Right lobe of liver (tissue), 6 donors: ENCODE data around the gene STX2. TPM values are rescaled to one million over a fixed set of nuclear protein-coding genes. Genes with fewer than 3 reads are reported as not detected.
"Not testable (repeated sequence)": the region's sequence is repeated elsewhere in the genome, so short reads cannot be mapped to it uniquely, and the experiment has no call there.

ENCODE experiments used
- ATAC-seq, 4 donors: fragments of 200-7000 bp; cut with Tn5 transposase; one replicate each; pipeline ENCODE4 v1.9.1; 2020; ENCODE audit warnings: mild to moderate bottlenecking in 4 of 4, moderate library complexity in 4 of 4
- DNase-seq, 3 donors: peaks; one replicate each; pipeline ENCODE4 v3.0.0-alpha.2; 2020
- H3K27ac ChIP-seq, 3 donors: fragments of 200-600 bp; one replicate each; pipeline ENCODE4 v1.8.0; 2022
- H3K27me3 ChIP-seq, 2 donors: fragments of 200-600 bp; one replicate each; pipeline ENCODE4 v1.8.0; 2022
- H3K36me3 ChIP-seq, 4 donors: fragments of 200-600 bp; sonication (generic) in 1 of 4; one replicate each; pipeline versions ENCODE4 v1.5.1 to v1.8.0; 2017 to 2022; ENCODE audit warnings: control low read depth in 1 of 4
- H3K4me1 ChIP-seq, 4 donors: fragments of 200-600 bp; sonication (generic) in 1 of 4; one replicate each; pipeline versions ENCODE4 v1.5.1 to v1.8.0; 2017 to 2022; ENCODE audit warnings: control low read depth in 1 of 4
- H3K4me3 ChIP-seq, 3 donors: fragments of 200-600 bp; one replicate each; pipeline ENCODE4 v1.8.0; 2022
- H3K9me3 ChIP-seq, 4 donors: fragments of 200-600 bp; sonication (generic) in 1 of 4; one replicate each; pipeline versions ENCODE4 v1.5.1 to v1.8.0; 2017 to 2022; ENCODE audit warnings: control low read depth in 1 of 4
- POLR2A ChIP-seq: fragments of 450-650 bp; IDR thresholded peaks from one replicate; pipeline ENCODE4 v1.6.1; 2017; ENCODE audit warnings: antibody characterized with exemption, mild to moderate bottlenecking
- WGBS: methylation state at CpG from one replicate; pipeline ENCODE4 v1.1.6; 2018; ENCODE audit warnings: low coverage, low lambda C conversion rate; ENCODE audit not compliant: insufficient coverage; ENCODE audit errors: missing lambda C conversion rate; 5-methylcytosine and 5-hydroxymethylcytosine counted together
- intact Hi-C, 2 donors: fragments of 100-400 bp; cut with DNase I; formaldehyde crosslinking; loops; one replicate each; pipeline versions ENCODE4 v1.11.2 to v1.14.1; 2022
- total RNA-seq, 6 experiments: library from RNA; depleted of rRNA in 2 of 6; stranded (reverse); fragments of >200 nt in 2 of 6; fragmentation: NEBNext Ultra II Directional in 3 of 6; extraction: Animal tissue kit (Norgen Biotek cat#: 25700) in 3 of 6; gene quantifications; one replicate each; pipeline versions ENCODE4 v1.1.0 to v1.2.4, GENCODE V29; 2016 to 2023
- TF ChIP-seq, protein P1 (sequence below), 4 donors: fragments of 200-600 bp in 3 of 4; fragments of 450-650 bp in 1 of 4; IDR thresholded peaks; one replicate each; pipeline versions ENCODE4 v1.5.1 to v1.8.0; 2016 to 2022; ENCODE audit warnings: antibody characterized with exemption in 4 of 4, mild to moderate bottlenecking in 2 of 4
- donor health status: DM: no; HTN: yes; CAD: no.
- donor health status: DM: no; HTN: no; CAD: no.
- donor health status: DM: no; HTN: no; CAD: no.
- donor health status: DM: no; HTN: yes; CAD: no.
- donor health status: DM: no; HTN: yes; CAD: no.

STX2 gene
- total RNA-seq, 6 experiments from 2014 or later = 5.3 to 11.8 (median 7.2) TPM

DNA sequence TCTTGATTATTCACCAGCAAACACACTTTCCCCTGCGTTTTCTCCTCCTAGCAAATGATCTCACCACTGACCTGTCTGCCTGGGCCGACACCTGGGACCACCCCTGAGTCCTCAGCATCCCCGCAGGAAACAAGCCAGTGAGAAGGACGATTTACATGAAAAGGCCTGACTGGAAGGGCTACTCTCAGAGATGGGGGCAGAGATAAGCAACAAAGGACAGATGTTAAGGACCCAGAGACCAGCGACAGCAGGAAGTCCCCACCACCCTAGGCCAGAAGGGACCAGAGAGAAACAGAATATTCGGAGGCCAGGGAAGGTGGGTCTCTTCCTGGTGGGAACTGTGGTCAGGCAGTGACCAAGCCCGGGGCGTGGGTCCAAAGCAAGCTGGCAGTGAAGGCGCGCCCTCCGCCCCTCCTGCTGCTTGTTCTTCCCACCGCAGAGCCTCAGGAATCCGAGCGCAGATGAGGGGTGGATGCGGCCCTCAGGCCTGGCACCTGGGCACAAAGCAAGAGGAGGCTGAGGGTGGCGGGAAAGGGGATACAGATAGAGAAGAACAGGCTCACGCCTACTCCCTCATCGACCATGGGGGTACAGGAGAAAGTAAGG is 55.8 kb downstream of the STX2 start:
- no peak for DNase-seq
- H3K27me3 ChIP-seq = no peaks in the 10 kb centered on the region
- intact Hi-C loops = no loop called here
- TF ChIP-seq, protein P1, sequence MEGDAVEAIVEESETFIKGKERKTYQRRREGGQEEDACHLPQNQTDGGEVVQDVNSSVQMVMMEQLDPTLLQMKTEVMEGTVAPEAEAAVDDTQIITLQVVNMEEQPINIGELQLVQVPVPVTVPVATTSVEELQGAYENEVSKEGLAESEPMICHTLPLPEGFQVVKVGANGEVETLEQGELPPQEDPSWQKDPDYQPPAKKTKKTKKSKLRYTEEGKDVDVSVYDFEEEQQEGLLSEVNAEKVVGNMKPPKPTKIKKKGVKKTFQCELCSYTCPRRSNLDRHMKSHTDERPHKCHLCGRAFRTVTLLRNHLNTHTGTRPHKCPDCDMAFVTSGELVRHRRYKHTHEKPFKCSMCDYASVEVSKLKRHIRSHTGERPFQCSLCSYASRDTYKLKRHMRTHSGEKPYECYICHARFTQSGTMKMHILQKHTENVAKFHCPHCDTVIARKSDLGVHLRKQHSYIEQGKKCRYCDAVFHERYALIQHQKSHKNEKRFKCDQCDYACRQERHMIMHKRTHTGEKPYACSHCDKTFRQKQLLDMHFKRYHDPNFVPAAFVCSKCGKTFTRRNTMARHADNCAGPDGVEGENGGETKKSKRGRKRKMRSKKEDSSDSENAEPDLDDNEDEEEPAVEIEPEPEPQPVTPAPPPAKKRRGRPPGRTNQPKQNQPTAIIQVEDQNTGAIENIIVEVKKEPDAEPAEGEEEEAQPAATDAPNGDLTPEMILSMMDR (IDR thresholded peaks at IDR 0.05) = no peak
- no peak for TF ChIP-seq POLR2A
- WGBS = 73% methylated on average over 10 of the region's 18 CpGs
- H3K4me3 ChIP-seq = no peak overlapping the region
- no peak overlapping the region for H3K27ac ChIP-seq
- H3K36me3 ChIP-seq = no peaks in the 10 kb centered on the region
- H3K4me1 ChIP-seq = no peaks in the 10 kb centered on the region
- H3K9me3 ChIP-seq = peaks cover 0 to 4% (median 0%) of the 10 kb centered on the region in 4 donors
- no peak for ATAC-seq

DNA sequence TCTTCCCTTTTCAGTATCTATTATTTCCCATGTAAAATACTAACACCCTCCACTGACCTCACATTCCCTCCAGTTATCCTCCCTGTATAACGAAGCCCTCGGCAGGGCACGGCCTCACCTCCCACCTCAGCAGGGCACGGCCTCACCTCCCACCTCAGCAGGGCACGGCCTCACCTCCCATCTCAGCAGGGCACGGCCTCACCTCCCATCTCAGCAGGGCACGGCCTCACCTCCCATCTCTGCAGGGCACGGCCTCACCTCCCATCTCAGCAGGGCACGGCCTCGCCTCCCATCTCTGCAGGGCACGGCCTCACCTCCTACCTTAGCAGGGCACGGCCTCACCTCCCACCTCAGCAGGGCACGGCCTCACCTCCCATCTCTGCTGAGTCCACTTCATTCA is 56.8 kb downstream of the STX2 start:
- DNase-seq, H3K27me3 ChIP-seq, ATAC-seq, H3K27ac ChIP-seq, H3K4me1 ChIP-seq, H3K9me3 ChIP-seq, H3K4me3 ChIP-seq, H3K36me3 ChIP-seq, intact Hi-C loops: not testable (repeated sequence)
- WGBS = 79% methylated on average over 13 of the region's 13 CpGs

DNA sequence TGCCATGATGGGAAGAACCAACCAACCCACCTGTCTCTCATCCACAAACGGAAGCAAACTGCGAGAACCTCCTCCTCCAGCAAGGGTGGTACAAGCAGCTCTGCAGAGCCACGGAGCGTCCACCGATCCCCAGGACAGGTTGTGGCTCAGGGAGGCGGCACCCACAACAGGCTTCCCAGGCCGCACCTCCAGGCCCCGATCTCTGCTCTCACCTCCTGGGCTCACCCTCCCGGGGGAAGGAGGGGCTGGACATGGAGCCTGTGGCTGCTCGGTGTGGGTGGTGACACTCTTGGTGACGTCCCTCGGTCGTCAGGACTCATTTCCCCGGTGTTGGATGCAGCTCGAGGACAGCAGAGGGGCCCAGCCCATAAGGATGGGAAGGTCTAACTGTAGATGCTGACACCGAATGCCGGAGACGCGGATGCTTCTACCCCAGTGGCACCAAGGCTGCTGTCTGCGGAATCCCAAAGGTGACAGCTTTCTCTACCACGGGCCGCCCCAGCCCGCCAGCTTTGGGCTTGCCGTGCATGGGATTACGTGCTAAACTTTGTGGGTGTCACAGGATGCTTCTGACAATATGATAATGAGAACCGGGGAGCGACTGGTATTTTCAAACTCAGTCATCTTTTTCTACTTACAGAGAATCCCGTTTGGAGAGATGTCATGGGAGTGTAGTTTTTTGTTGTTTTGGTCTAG is 58.0 kb downstream of the STX2 start:
- intact Hi-C loops = no loop called here
- peaks cover 0 to 4% (median 0%) of the 10 kb centered on the region in 4 donors for H3K9me3 ChIP-seq
- no peak overlapping the region for H3K4me3 ChIP-seq
- H3K4me1 ChIP-seq = peaks cover 0 to 7% (median 0%) of the 10 kb centered on the region in 4 donors
- no peak for TF ChIP-seq POLR2A
- TF ChIP-seq, protein P1 (IDR thresholded peaks at IDR 0.05) = no peak
- H3K27me3 ChIP-seq = no peaks in the 10 kb centered on the region
- H3K27ac ChIP-seq = no peak overlapping the region
- H3K36me3 ChIP-seq = no peaks in the 10 kb centered on the region
- no peak for ATAC-seq
- WGBS = 87% methylated on average over 9 of the region's 28 CpGs
- DNase-seq = no peak

DNA sequence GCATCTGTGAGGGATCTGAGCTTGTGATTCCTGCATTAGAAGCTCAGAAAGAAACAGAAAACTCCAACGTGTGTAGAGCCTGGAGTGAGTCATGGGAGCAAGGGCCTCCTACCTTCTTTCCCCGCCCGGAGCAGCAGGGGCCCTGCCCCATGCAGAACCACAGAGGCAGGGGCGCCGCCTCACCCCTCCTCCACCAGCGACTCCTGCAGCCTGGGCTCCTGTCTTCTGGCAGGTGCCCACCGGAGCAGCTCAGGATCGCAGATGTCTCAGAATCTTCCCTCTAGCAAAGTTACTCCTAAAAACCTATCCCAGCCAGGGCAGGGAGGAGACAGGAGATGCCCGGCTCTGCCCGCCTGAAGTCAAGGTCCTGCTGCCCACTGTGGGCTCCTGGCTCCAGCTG is 58.7 kb downstream of the STX2 start:
- Histone ChIP-seq H3K9me3 (peaks cover 0 to 4% (median 0%) of the 10 kb centered on the region in 4 donors), H3K4me3 (no peak overlapping the region), H3K27ac (no peak overlapping the region), H3K36me3 (no peaks in the 10 kb centered on the region), H3K4me1 (peaks cover 0 to 10% (median 0%) of the 10 kb centered on the region in 4 donors), H3K27me3 (no peaks in the 10 kb centered on the region)
- WGBS = 78% methylated on average over 8 of the region's 10 CpGs
- no peak for ATAC-seq
- no peak for TF ChIP-seq POLR2A
- TF ChIP-seq, protein P1 (IDR thresholded peaks at IDR 0.05) = no peak
- intact Hi-C loops = no loop called here
- no peak for DNase-seq

DNA sequence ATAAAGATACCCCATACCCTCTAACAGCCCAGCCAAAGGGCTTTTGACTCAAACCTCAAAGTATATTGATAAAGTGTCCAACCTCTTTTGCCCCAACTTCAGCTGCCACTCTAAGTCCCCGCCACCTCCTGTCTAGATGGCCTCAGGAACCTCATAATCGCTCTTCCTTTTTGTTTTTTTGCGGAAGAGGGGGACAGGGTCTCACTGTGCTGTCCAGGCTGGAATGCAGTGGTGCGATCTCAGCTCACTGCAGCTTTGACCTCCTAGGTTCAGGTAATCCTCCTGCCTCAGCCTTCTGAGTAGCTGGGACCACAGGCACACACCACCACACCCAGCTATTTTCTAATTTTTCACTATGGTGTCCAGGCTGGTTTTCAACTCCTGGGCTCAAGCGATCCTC is 60.3 kb downstream of the STX2 start:
- no peaks in the 10 kb centered on the region for H3K36me3 ChIP-seq
- no peaks in the 10 kb centered on the region for H3K27me3 ChIP-seq
- intact Hi-C loops = no loop called here
- ATAC-seq (no peak), DNase-seq (no peak)
- H3K9me3 ChIP-seq = no peaks in the 10 kb centered on the region
- peaks cover 0 to 10% (median 0%) of the 10 kb centered on the region in 4 donors for H3K4me1 ChIP-seq
- WGBS = 93% methylated on average over 2 of the region's 5 CpGs
- H3K4me3 ChIP-seq = no peak overlapping the region
- no peak overlapping the region for H3K27ac ChIP-seq
- no peak for TF ChIP-seq POLR2A
- TF ChIP-seq, protein P1 (IDR thresholded peaks at IDR 0.05) = no peak
